ENCODE results near the gene CRYGA.

- TF ChIP-seq POLR2A (IDR thresholded peaks at IDR 0.05; ENCODE audit: low read depth, low read length) (no peak), TAF1 (IDR thresholded peaks at IDR 0.05; ENCODE audit: low read depth, low read length) (no peak), POLR2AphosphoS5 (IDR thresholded peaks at IDR 0.05; ENCODE audit: low read depth, low read length) (no peak), SPI1 (IDR thresholded peaks at IDR 0.05; ENCODE audit: low read depth, low read length) (no peak), PAX5 (IDR thresholded peaks at IDR 0.05; ENCODE audit: insufficient read depth, low read length, severe bottlenecking) (no peak), POU2F2 (IDR thresholded peaks at IDR 0.05; ENCODE audit: low read depth, low read length) (no peak)
Measured at GRCh38 chr2:208192611-208193236, 29.3 kb upstream of the CRYGA start.
